H9 (cell line): ENCODE results near the gene WDR38. TPM values are rescaled to one million over a fixed set of nuclear protein-coding genes. Genes with fewer than 3 reads are reported as not detected.

Experiments
- DNase-seq: peaks from one replicate; pipeline ENCODE4 v3.0.0-alpha.2; 2017
- H2AFZ ChIP-seq: one replicate; pipeline ENCODE4 v1.6.1; 2013; ENCODE audit warnings: mild to moderate bottlenecking, low read length, control low read depth, moderate library complexity
- H2AK5ac ChIP-seq: 2 replicates; pipeline ENCODE4 v1.6.1; 2013; ENCODE audit warnings: low read length, control low read depth, mixed read lengths; ENCODE audit not compliant: insufficient read length
- H2BK120ac ChIP-seq: one replicate; pipeline ENCODE4 v1.6.1; 2013; ENCODE audit warnings: low read depth, mild to moderate bottlenecking, low read length, control low read depth, inconsistent platforms; ENCODE audit not compliant: poor library complexity, severe bottlenecking
- H2BK12ac ChIP-seq: 2 replicates; pipeline ENCODE4 v1.6.1; 2013; ENCODE audit warnings: low read length, control low read depth, mixed read lengths, low read depth; ENCODE audit not compliant: insufficient read length
- H2BK15ac ChIP-seq: 2 replicates; pipeline ENCODE4 v1.6.1; 2013; ENCODE audit warnings: low read depth, low read length, control low read depth
- H2BK20ac ChIP-seq: one replicate; pipeline ENCODE4 v1.6.1; 2013; ENCODE audit warnings: low read depth, mild to moderate bottlenecking, low read length, control low read depth, inconsistent platforms; ENCODE audit not compliant: poor library complexity, severe bottlenecking
- H2BK5ac ChIP-seq: 2 replicates; pipeline ENCODE4 v1.6.1; 2013; ENCODE audit warnings: low read length, control low read depth, mixed read lengths; ENCODE audit not compliant: insufficient read length
- H3K14ac ChIP-seq: 2 replicates; pipeline ENCODE4 v1.6.1; 2013; ENCODE audit warnings: low read length, control low read depth; ENCODE audit not compliant: insufficient read depth
- H3K18ac ChIP-seq: 2 replicates; pipeline ENCODE4 v1.6.1; 2013; ENCODE audit warnings: low read depth, mild to moderate bottlenecking, mixed read lengths, low read length, control low read depth; ENCODE audit not compliant: insufficient read length
- H3K23ac ChIP-seq: 2 replicates; pipeline ENCODE4 v1.6.1; 2013; ENCODE audit warnings: low read length, control low read depth, mixed read lengths, low read depth; ENCODE audit not compliant: insufficient read length
- H3K23me2 ChIP-seq: 2 replicates; pipeline ENCODE4 v1.6.1; 2013; ENCODE audit warnings: low read depth, mild to moderate bottlenecking, mixed read lengths, low read length, control low read depth; ENCODE audit not compliant: insufficient read length, poor library complexity, severe bottlenecking
- H3K27ac ChIP-seq: 2 replicates; pipeline ENCODE4 v1.5.1; 2013; ENCODE audit warnings: low read length, control low read depth, mixed read lengths, low read depth; ENCODE audit not compliant: insufficient read length
- H3K27me3 ChIP-seq: 2 replicates; pipeline ENCODE4 v1.6.1; 2013; ENCODE audit warnings: low read length, control low read depth, inconsistent platforms; ENCODE audit not compliant: insufficient read depth
- H3K4ac ChIP-seq: 2 replicates; pipeline ENCODE4 v1.6.1; 2013; ENCODE audit warnings: low read depth, mild to moderate bottlenecking, control low read depth, inconsistent platforms, low read length, moderate library complexity
- H3K4me1 ChIP-seq: 2 replicates; pipeline ENCODE4 v1.6.1; 2013; ENCODE audit warnings: low read length, control low read depth, inconsistent platforms; ENCODE audit not compliant: insufficient read depth
- H3K4me2 ChIP-seq: 2 replicates; pipeline ENCODE4 v1.6.1; 2013; ENCODE audit warnings: low read length, control low read depth, mixed read lengths; ENCODE audit not compliant: insufficient read length, insufficient read depth
- H3K56ac ChIP-seq: 2 replicates; pipeline ENCODE4 v1.6.1; 2013; ENCODE audit warnings: low read depth, mild to moderate bottlenecking, mixed read lengths, low read length, control low read depth; ENCODE audit not compliant: insufficient read length
- H3K79me1 ChIP-seq: 2 replicates; pipeline ENCODE4 v1.6.1; 2013; ENCODE audit warnings: low read depth, mild to moderate bottlenecking, moderate library complexity, low read length, control low read depth, inconsistent platforms; ENCODE audit not compliant: insufficient read depth, poor library complexity, severe bottlenecking
- H3K79me2 ChIP-seq: 2 replicates; pipeline ENCODE4 v1.6.1; 2013; ENCODE audit warnings: low read length, control low read depth, inconsistent platforms; ENCODE audit not compliant: insufficient read depth
- H3K9ac ChIP-seq: 2 replicates; pipeline ENCODE4 v1.6.1; 2013; ENCODE audit warnings: low read length, control low read depth, mixed read lengths; ENCODE audit not compliant: insufficient read length; ENCODE audit errors: extremely low read depth
- H3K9me3 ChIP-seq: one replicate; pipeline ENCODE4 v1.6.1; 2013; ENCODE audit warnings: low read depth, low read length, inconsistent platforms; ENCODE audit not compliant: control insufficient read depth
- H3T11ph ChIP-seq: one replicate; pipeline ENCODE4 v1.6.1; 2013; ENCODE audit warnings: mild to moderate bottlenecking, low read length, control low read depth, inconsistent platforms
- H4K20me1 ChIP-seq: one replicate; pipeline ENCODE4 v1.6.1; 2013; ENCODE audit not compliant: control insufficient read depth, insufficient read length, insufficient read depth
- H4K5ac ChIP-seq: 2 replicates; pipeline ENCODE4 v1.6.1; 2013; ENCODE audit warnings: low read depth, mild to moderate bottlenecking, mixed read lengths, low read length, control low read depth; ENCODE audit not compliant: insufficient read length
- H4K8ac ChIP-seq: replicated peaks from 2 replicates; pipeline ENCODE4 v1.6.1; 2013; ENCODE audit warnings: low read length, control low read depth, mixed read lengths, low read depth; ENCODE audit not compliant: insufficient read length
- H4K91ac ChIP-seq: 2 replicates; pipeline ENCODE4 v1.6.1; 2013; ENCODE audit warnings: low read depth, mild to moderate bottlenecking, moderate library complexity, mixed read lengths, low read length, control low read depth; ENCODE audit not compliant: insufficient read length
- H3K27ac Mint-ChIP-seq, 3 experiments: 2 replicates in 2 of 3; 3 replicates in 1 of 3; pipeline ENCODE4 v1.8.0; 2020 to 2021; ENCODE audit warnings: mixed read lengths in 3 of 3, mild to moderate bottlenecking in 1 of 3, moderate library complexity in 1 of 3
- H3K27me3 Mint-ChIP-seq: 2 replicates; pipeline ENCODE4 v1.8.0; 2021; ENCODE audit warnings: low read depth, mild to moderate bottlenecking, moderate library complexity, mixed read lengths
- H3K36me3 Mint-ChIP-seq, 3 experiments: 2 replicates in 2 of 3; 3 replicates in 1 of 3; pipeline ENCODE4 v1.8.0; 2020 to 2021; ENCODE audit warnings: low read depth in 3 of 3, mixed read lengths in 3 of 3; ENCODE audit not compliant: insufficient read depth in 1 of 3
- H3K4me1 Mint-ChIP-seq, 2 experiments: 2 replicates each; pipeline ENCODE4 v1.8.0; 2020; ENCODE audit warnings: mixed read lengths in 2 of 2
- H3K4me3 Mint-ChIP-seq, 2 experiments: 2 replicates in 1 of 2; 3 replicates in 1 of 2; pipeline ENCODE4 v1.8.0; 2020 to 2021; ENCODE audit warnings: mild to moderate bottlenecking in 2 of 2, mixed read lengths in 2 of 2, moderate library complexity in 1 of 2
- H3K9me3 Mint-ChIP-seq, 2 experiments: 2 replicates in 1 of 2; 3 replicates in 1 of 2; pipeline ENCODE4 v1.8.0; 2020; ENCODE audit warnings: mild to moderate bottlenecking in 2 of 2, mixed read lengths in 2 of 2, moderate library complexity in 1 of 2
- CTCF ChIP-seq: fragments of 200-600 bp; sonication (generic); conservative IDR thresholded peaks from 3 replicates; pipeline ENCODE4 v1.8.0; 2021; ENCODE audit warnings: antibody characterized with exemption, mild to moderate bottlenecking
- WGBS: extraction: QIAGEN DNeasy Blood & Tissue Kit; methylation state at CpG from one replicate; pipeline ENCODE4 v1.1.7; 2013; ENCODE audit warnings: missing lambda C conversion rate, low lambda C conversion rate, mixed read lengths; ENCODE audit not compliant: insufficient read length; ENCODE audit errors: extremely low coverage; 5-methylcytosine and 5-hydroxymethylcytosine counted together
- total RNA-seq: library from RNA; stranded (reverse); gene quantifications from 2 replicates; pipeline ENCODE4 v1.2.1, GENCODE V29; 2021

Gene WDR38
- total RNA-seq, 1 experiment from 2014 or later, result not detected

- Mint-ChIP-seq H3K36me3 (no peaks in the 10 kb centered on the region; a peak in 1 of 7 replicates), H3K27ac (no peak overlapping the region; a peak in 1 of 7 replicates), H3K9me3 (no peaks in the 10 kb centered on the region), H3K4me3 (no peak overlapping the region), H3K4me1 (peaks cover 0 to 15% of the 10 kb centered on the region in 2 experiments; a peak in 2 of 4 replicates), H3K27me3 (no peaks in the 10 kb centered on the region)
- no peak for DNase-seq
- Histone ChIP-seq H2AFZ (no peak overlapping the region), H4K8ac (no peak overlapping the region), H2BK5ac (no peak overlapping the region), H3K79me1 (no peaks in the 10 kb centered on the region), H4K5ac (no peak overlapping the region), H4K91ac (no peak overlapping the region), H2AK5ac (no peak overlapping the region), H2BK15ac (no peak overlapping the region), H3K18ac (no peak overlapping the region), H3K23me2 (no peaks in the 10 kb centered on the region), H2BK12ac (no peak overlapping the region), H3K4me2 (no peak overlapping the region), H3K9ac (no peak overlapping the region), H3K14ac (no peak overlapping the region), H3K23ac (no peak overlapping the region), H3K27ac (no peak overlapping the region), H3T11ph (no peak overlapping the region), H3K56ac (no peak overlapping the region), H2BK20ac (no peak overlapping the region), H3K9me3 (no peaks in the 10 kb centered on the region), H3K27me3 (no peaks in the 10 kb centered on the region), H3K4ac (no peak overlapping the region), H3K79me2 (no peaks in the 10 kb centered on the region), H3K4me1 (no peaks in the 10 kb centered on the region), H2BK120ac (no peak overlapping the region), H4K20me1 (no peaks in the 10 kb centered on the region)
- no CpG with 5 or more reads among the region's 11 CpGs for WGBS
- no peak for TF ChIP-seq CTCF
Measured at GRCh38 chr9:124843456-124844034, 9.7 kb upstream of the WDR38 start.
